Measurements from ENCODE around the gene NOL4.
"Not testable (repeated sequence)": the region's sequence is repeated elsewhere in the genome, so short reads cannot be mapped to it uniquely, and the experiment has no call there.

The NOL4 gene

GRCh38 chr18:34224423-34225217 is at the start of gene NOL4:
NOL4 (minus strand) TSS chr18:34224913; CDS start chr18:34223253, 1,660 bp downstream.
- no peak for DNase-seq (ENCODE audit: low read depth)
- TF ChIP-seq, protein P1, sequence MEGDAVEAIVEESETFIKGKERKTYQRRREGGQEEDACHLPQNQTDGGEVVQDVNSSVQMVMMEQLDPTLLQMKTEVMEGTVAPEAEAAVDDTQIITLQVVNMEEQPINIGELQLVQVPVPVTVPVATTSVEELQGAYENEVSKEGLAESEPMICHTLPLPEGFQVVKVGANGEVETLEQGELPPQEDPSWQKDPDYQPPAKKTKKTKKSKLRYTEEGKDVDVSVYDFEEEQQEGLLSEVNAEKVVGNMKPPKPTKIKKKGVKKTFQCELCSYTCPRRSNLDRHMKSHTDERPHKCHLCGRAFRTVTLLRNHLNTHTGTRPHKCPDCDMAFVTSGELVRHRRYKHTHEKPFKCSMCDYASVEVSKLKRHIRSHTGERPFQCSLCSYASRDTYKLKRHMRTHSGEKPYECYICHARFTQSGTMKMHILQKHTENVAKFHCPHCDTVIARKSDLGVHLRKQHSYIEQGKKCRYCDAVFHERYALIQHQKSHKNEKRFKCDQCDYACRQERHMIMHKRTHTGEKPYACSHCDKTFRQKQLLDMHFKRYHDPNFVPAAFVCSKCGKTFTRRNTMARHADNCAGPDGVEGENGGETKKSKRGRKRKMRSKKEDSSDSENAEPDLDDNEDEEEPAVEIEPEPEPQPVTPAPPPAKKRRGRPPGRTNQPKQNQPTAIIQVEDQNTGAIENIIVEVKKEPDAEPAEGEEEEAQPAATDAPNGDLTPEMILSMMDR (IDR thresholded peaks at IDR 0.05; ENCODE audit: low read length, missing control alignments): no peak

DNA sequence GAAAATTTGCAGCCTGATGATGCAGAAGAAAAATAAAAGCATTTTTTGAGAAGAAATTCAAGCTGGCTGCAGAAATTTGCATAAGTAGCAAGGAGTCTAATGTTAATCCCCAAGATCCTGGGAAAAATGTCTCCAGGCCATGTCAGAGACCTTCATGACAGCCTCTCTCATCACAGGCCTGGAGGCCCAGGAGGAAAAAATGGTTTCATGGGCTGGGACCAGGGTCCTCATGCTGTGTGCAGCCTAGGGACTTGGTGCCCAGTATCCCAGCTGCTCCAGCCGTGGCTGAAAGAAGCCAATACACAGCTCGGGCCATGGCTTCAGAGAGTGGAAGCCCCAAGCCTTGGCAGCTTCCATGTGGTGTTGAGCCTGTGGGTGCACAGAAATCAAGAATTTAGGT is 41.3 kb upstream of the NOL4 start:
- H3K4me3 ChIP-seq (replicated peaks; ENCODE audit: low read depth, low read length); DNase-seq (ENCODE audit: low read depth): not testable (repeated sequence)

More at GRCh38 chr18:34224423-34225217, at the start of gene NOL4:
- H3K4me3 ChIP-seq (replicated peaks; ENCODE audit: low read depth, low read length): peak within 1 kb of the TSS; percentile 35

GRCh38 chr18:34261865-34262780 is 37.4 kb upstream of the NOL4 start:
- DNase-seq (ENCODE audit: low read depth): no peak
- TF ChIP-seq, protein P1 (IDR thresholded peaks at IDR 0.05; ENCODE audit: low read length, missing control alignments): no peak
- no peak overlapping the region for H3K4me3 ChIP-seq (replicated peaks; ENCODE audit: low read depth, low read length)

DNA sequence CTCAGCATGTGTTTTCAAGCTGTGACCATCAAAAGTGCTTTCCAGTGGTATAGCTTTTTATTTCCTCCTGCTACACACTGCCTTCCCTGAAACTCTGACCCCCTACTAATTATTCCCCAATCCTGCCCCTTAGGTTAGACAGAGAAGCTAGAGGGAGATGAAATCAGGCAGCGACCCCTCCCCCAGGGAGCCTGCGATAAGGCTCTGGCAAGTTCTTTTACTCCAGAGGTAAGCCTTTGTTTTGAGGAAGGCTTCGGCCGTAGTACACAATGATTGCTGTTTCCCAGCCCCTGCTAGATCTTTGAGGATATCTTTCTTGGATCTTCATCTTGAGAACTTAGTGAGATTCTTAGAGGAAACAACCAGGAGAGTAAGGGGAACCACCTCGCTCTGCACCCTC is 33.5 kb upstream of the NOL4 start:
- no peak for DNase-seq (ENCODE audit: low read depth)
- TF ChIP-seq, protein P1 (IDR thresholded peaks at IDR 0.05; ENCODE audit: low read length, missing control alignments): no peak

GRCh38 chr18:34251919-34252318 is 27.2 kb upstream of the NOL4 start:
- TF ChIP-seq, protein P1 (IDR thresholded peaks at IDR 0.05; ENCODE audit: low read length, missing control alignments): no peak
- no peak overlapping the region for H3K4me3 ChIP-seq (replicated peaks; ENCODE audit: low read depth, low read length)
- DNase-seq (ENCODE audit: low read depth): no peak

More for the DNA sequence above, 33.5 kb upstream of the NOL4 start:
- no peak overlapping the region for H3K4me3 ChIP-seq (replicated peaks; ENCODE audit: low read depth, low read length)

DNA sequence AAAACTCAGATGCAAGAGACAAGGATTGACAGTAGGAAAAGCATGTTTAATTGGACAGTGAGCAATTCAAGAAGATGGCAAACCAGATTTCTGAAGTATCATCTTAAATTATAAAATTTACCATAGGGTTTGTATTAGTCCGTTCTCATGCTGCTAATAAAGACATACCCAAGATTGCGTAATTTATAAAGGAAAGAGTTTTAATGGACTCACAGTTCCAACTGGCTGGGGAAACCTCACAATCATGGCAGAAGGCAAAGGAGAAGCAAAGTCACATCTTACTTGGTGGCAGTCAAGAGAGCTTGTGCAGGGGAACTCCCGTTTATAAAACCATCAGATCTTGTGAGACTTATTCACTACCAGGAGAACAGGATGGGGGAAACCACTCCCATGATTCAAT is 24.0 kb upstream of the NOL4 start:
- TF ChIP-seq, protein P1 (IDR thresholded peaks at IDR 0.05; ENCODE audit: low read length, missing control alignments): no peak

DNA sequence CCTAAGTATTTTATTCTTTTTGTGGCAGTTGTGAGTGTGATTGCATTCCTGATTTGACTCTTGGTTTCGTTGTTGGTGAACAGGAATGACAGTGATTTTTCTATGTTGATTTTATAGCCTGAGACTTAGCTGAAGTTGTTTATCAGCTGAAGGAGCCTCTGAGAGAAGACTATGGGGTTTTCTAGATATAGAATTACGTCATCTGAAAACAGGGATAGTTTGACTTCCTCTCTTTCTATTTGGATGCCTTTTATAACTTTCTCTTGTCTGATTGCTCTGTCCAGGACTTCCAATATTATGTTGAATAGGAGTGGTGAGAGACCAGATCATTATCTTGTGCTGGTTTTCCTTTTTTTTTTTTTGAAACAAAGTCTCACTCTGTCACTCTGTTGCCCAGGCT is 18.0 kb upstream of the NOL4 start:
- no peak overlapping the region for H3K4me3 ChIP-seq (replicated peaks; ENCODE audit: low read depth, low read length)
- no peak for DNase-seq (ENCODE audit: low read depth)
- TF ChIP-seq, protein P1 (IDR thresholded peaks at IDR 0.05; ENCODE audit: low read length, missing control alignments): no peak

More for the DNA sequence above, 24.0 kb upstream of the NOL4 start:
- H3K4me3 ChIP-seq (replicated peaks; ENCODE audit: low read depth, low read length): no peak overlapping the region
- no peak for DNase-seq (ENCODE audit: low read depth)

GRCh38 chr18:34233781-34234388 is 9.2 kb upstream of the NOL4 start:
- not testable (repeated sequence) for H3K4me3 ChIP-seq (replicated peaks; ENCODE audit: low read depth, low read length); DNase-seq (ENCODE audit: low read depth)
